ENCODE measurements around the gene EFNA3.
A peak's percentile ranks its signal among the peaks of the same experiment; 100 is the strongest.

Gene EFNA3

DNA sequence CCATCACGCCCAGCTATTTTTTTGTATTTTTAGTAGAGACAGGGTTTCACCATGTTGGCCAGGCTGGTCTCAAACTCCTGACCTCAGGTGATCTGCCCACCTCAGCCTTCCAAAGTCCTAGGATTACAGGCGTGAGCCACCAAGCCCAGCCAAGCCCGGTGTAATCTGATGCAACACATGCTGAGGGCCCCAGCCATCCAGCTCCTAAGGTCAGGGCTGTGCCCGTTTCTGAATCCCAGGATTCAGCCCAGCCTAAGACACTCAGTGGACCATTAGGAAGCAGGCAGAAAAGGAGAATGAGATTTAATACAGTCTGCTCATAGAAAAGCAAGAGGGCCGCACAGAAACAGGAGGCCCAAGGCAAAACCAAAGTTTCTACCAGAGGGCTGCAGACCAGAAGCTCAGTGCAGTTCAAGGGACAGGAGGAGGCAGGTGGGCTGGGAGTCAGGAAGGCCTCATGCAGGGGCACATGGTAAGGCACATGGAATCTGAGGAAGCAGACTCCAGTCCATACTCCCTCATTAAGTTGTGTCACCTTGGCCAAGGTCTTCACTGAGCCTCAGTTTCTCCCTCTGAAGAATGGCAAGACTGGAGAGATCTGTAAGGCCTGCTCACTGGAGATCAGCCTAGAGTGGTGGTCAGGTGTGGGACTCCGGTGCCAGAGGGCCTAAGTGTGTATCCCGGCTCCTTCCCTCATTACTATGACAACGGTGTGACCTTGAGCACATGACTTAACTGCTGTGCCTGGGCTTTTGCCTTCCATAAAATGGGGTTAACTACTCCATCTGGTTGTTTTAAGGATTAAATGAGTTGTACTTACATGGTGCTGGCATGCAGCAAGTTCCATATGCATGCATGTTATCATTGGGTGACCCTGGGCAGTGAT, 29.9 kb upstream of the EFNA3 start:
- DNase-seq = no peak

DNA sequence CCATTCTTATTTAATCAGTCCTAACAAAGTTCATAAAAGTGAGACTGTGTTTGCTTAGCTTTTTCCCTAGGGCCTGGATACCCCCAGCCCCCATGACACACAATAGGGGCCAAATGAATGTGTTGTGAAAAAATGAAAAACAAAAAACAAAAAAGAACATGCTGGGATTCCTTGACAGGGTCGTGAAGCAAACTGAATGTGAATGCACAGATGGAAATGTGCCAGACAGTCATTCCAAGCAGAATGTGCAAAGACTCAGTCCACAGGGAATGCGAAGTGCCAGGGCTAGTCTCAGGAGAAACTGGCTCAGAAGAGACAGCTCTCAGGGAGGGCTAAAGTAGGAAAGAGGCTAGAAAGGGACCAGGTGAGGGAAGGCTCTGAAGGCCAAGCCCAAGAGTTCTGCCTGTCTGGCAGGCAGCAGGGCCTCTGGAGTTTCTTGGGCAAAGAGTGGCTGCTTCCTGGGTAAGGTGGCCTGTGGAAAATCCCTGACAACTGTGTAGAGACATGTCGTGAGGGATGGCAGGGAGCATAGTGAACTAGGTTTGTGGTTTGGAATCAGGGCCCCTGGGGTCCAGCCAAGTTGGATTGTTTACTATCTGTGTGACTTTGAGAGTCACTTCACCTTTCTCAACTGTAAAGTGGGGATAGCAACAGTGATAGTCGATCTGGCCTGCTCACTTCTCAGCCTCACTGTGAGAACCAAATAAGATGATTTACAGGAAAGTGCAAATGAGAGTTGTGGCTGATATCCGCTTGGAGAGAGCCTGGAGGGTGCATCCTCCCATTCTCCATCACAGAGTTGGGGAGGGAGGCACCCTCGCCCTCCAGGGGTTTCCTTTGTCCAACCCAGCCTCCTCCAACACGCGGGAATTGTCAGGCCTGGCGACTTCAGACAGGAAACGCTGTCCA, 28.7 kb upstream of the EFNA3 start:
- no peak for DNase-seq

DNA sequence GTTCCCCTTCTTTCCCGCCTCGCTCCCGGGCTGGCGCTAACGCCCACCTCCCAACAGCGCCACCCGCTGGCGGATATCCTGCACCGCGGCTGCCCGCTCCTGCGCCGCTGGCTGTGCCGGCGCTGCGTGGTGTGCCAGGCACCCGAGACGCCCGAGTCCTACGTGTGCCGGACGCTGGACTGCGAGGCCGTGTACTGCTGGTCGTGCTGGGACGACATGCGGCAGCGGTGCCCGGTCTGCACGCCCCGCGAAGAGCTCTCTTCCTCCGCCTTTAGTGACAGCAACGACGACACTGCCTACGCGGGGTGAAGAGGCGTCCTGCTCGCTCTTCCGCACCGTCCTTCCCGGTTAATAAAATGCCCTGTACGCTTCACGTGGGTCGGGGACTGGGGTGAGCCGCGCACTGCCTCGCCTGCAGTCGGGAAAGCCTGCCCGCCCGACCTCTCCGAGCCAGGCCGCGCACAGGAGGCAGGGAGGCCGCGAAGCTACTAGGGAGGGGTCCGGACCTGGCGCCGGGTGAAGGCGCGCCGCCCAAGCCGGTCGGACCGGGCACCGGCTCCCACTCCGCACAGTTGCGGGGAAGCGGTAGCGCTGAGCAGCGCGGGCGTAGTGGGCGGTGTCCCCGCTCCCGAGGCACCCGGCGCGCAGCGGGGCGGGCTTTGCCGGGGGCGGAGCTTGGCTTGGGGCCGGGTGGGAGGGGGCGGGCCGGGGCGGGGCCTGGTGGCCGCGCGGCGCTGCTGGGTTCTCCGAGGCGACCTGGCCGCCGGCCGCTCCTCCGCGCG, 27.9 kb upstream of the EFNA3 start, which contains the start of gene ADAM15:
ADAM15 (plus strand) TSS at position 757 of the 782 bp plus-strand sequence. CDS start 71 bp downstream, outside the sequence.
- peak; percentile 55 for DNase-seq

- DNase-seq = no peak
These were observed 27.3 kb upstream of the EFNA3 start for GRCh38 chr1:155051342-155051776.

- no peak for DNase-seq
These were observed 26.7 kb upstream of the EFNA3 start for GRCh38 chr1:155051777-155052398.

GRCh38 chr1:155052439-155053395, 25.9 kb upstream of the EFNA3 start:
- DNase-seq = no peak

DNA sequence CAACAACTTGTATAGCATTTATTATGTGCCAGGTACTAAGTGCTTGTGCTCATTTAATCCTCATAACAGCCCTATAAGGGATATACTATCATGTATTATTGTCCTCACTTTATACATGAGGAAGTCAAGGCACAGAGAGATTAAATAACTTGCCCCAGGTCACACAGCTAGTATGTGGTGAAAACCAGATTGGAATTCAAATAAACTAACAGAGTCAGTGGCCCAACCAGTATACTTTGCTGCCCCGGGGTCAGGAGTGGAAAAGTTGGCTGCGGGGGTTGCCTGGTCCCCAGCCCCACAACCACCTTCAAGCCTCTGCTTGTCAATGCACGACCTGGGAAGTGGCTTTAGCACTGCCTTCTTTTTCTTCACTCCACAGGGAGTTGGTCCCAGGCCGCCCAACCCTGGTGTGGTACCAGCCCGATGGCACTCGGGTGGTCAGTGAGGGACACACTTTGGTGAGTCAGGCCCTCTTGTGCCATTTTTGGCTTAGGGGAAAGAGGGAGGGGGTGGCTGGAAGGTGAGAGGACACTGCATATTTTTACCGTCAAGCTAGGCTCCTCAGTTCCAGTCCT, 25.0 kb upstream of the EFNA3 start:
- DNase-seq = no peak

DNA sequence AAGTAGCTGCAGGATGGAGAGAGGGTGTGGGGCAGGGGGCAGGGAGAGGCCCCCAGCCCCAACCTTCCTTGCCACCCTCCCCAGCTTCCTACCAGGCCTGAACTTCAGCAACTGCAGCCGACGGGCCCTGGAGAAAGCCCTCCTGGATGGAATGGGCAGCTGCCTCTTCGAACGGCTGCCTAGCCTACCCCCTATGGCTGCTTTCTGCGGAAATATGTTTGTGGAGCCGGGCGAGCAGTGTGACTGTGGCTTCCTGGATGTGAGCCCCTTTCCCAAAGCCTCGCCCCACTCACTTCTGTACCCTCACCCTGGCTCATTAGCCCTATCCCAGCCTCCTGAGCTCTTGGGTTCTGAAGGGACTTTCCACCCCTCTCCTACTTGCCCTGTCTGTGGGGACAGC, 21.5 kb upstream of the EFNA3 start:
- no peak for DNase-seq

DNA sequence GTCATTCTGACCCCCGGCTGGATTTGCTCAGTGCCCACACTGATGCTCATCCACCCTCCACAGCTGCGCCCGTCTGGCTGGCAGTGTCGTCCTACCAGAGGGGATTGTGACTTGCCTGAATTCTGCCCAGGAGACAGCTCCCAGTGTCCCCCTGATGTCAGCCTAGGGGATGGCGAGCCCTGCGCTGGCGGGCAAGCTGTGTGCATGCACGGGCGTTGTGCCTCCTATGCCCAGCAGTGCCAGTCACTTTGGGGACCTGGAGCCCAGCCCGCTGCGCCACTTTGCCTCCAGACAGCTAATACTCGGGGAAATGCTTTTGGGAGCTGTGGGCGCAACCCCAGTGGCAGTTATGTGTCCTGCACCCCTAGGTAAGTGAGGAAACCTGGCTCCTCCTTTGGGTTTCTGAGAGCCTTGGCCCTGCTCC, 20.8 kb upstream of the EFNA3 start:
- DNase-seq = no peak

DNA sequence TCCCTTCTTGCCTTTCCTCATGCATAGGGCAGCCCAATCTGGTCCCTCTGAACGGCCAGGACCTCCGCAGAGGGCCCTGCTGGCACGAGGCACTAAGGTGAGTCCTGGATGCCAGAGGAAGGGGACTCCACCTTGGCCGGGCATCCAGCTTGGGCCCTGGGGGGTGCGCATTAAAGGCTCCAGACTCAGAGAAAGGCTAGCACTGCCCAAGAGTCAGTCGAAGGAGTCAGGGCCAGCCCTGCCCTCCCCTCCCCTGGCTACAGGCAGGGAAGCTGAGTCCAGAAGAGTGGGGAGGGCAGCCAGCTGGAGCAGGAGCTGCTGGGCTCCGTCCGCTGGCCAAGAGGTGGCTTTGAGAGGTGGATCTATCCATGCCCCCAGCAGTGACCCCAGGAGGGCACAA, 17.9 kb upstream of the EFNA3 start:
- no peak for DNase-seq

DNA sequence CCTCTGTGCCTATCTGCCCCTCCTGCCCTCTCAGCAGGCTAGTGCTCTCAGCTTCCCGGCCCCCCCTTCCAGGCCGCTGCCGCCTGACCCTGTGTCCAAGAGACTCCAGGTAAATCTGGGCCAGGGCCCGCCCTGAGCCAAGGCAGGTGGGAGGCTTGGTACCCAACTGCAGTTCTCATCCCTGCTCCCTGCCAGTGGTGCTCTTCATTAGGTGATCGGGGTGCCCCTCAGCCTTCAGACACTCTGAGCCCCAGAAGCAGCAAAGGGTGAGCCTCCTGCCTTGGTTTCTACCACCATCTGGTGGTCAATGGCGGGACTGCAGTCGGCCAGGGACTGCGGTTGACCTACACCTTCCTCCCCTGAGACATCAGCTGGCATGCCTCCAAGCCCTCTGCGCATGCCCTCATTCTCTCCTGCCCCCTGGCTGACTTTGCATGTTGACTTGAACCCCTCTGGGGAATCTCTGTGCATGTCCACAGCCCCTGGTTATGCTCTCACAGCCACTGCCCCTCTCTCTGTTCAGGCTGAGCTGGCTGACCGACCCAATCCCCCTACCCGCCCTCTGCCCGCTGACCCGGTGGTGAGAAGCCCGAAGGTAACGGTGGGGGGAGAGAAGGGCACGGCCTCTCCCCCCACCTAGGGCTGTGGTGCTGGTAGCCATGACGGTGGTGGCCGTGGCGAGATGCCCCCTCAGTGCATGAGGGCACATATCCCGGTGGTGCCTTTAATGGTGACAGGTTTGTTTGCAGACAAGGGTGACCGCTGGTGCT, 17.1 kb upstream of the EFNA3 start:
- peak; percentile 54 for DNase-seq

GRCh38 chr1:155062151-155062686, 16.4 kb upstream of the EFNA3 start:
- DNase-seq = no peak

GRCh38 chr1:155062702-155063411, 15.8 kb upstream of the EFNA3 start:
- DNase-seq = no peak

DNA sequence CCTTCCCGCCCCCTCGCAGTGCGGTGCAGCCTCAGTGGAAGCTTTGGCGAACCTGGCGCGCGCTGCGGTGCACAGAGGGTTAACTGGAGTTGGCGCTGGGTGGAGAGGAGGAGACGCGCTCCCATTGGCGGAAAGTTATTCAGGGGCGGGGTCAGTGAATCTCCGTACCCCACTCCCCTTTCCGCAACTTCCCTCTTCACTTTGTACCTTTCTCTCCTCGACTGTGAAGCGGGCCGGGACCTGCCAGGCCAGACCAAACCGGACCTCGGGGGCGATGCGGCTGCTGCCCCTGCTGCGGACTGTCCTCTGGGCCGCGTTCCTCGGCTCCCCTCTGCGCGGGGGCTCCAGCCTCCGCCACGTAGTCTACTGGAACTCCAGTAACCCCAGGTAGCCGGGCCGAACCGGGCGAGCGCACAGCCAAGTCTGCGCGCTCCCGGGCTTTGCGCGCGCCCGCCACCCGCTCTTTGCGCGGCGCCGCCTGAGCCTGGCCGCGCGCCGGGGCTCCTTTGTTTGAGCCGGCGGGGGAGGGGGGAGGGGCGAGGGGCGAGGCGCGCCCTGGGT, 15.0 kb upstream of the EFNA3 start, which contains the start of gene EFNA4:
EFNA4 (plus strand) TSS at position 191 of the 561 bp plus-strand sequence; CDS start at position 275, 84 bp downstream.
- peak; percentile 34 for DNase-seq

DNA sequence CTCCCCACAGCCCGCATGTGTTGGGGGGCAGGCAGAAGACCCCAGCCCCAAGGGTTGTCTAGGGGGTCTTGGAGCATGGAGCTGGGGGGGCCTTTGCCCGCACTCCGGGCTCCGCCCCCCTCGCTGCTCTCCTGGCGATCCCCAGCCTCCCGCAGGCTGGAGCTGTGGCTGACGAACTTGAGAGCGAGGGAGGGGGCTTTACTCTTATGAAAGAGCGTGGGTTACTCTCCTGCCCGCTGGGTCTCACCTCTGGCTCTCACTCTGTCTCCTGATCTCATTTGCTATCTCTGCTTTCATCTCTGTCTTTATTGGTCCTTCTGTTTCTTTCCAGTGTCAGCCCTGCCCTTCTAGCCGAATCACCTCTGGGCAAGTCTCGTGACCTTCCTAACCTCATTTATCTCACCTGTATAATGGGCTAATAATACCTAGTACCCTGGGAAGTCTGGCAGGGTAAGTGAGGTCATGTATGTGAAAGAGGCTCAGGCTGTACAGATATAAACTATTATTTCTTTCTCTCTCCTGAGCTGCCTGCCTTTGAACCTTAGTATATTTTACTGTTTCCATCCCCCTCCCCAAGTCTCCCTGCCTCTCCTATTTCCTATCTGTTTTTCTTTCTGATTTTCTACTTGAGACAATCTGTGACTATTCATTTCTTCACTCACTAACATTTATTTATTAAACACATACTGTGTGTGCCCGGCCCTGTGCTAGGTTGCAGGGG, 14.4 kb upstream of the EFNA3 start:
- DNase-seq = no peak

DNA sequence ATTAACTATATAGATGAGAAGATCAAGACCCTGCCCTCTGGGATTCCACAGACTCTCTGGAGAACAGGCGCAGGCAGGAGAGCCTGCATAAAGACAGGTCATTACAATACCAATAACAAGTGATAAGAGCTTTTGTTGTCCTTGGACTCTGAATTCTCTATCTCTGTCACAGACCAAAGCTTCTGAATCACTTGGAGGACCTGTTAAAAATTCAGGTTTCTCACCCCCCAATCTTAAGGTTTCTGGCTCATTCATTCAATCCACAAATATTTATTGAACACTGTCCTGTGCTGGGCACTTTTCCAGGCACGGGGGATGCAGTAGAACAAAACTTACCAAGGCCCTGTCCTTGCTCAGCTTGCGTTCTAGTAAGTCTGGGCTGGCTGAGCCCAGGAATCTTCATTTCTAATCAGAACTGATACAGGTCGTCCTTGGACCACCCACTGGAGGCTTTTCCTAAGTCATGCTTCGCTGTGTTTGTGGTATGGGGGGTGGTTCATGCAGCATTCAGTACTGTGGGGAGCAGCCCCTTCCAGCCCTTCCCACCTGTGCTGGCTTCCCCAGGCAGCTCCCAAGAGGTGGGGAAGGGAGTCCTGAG, 13.7 kb upstream of the EFNA3 start:
- DNase-seq = no peak

GRCh38 chr1:155066777-155067176, 11.9 kb upstream of the EFNA3 start:
- DNase-seq = no peak

Data from GOT3 (cell line).